ENCODE results near the gene EMC7. TPM values are rescaled to one million over a fixed set of nuclear protein-coding genes. Genes with fewer than 3 reads are reported as not detected.

Gene EMC7
- total and polyA plus RNA-seq, 2 of the 13 experiments (the other 11 are each of a cell fraction or from before 2014, with no cell fraction given), result 46.8 to 113 TPM

- no peak; the same call in 1 of the 2 replicates for TF ChIP-seq ZNF609 (CRISPR knock-in tag; IDR thresholded peaks at IDR 0.05; ENCODE audit: borderline replicate concordance)
- no peak for TF ChIP-seq ZNF75D (CRISPR knock-in tag; IDR thresholded peaks at IDR 0.05; ENCODE audit: borderline replicate concordance)
- TF ChIP-seq NRL (CRISPR knock-in tag; IDR thresholded peaks at IDR 0.05; ENCODE audit: borderline replicate concordance), result peak; percentile 77; the same call in 1 of the 2 replicates
- no peak for TF ChIP-seq MBNL3 (CRISPR knock-in tag; conservative IDR thresholded peaks at IDR 0.05)
- TF ChIP-seq KLF6 (CRISPR knock-in tag; IDR thresholded peaks at IDR 0.05), result no peak; the same call in 1 of the 2 replicates
- no peak for TF ChIP-seq CAMTA2 (CRISPR knock-in tag; IDR thresholded peaks at IDR 0.05; ENCODE audit: borderline replicate concordance)
- no peak for TF ChIP-seq MXD4 (CRISPR knock-in tag; IDR thresholded peaks at IDR 0.05)
- peak; percentile 36; the same call in 1 of the 2 replicates for TF ChIP-seq ZNF777 (CRISPR knock-in tag; IDR thresholded peaks at IDR 0.05)
- no peak for TF ChIP-seq ZNF749 (CRISPR knock-in tag; IDR thresholded peaks at IDR 0.05; ENCODE audit: borderline replicate concordance)
- peak; percentile 54 to 64; a peak in 3 of 4 replicates for TF ChIP-seq HMGXB4 (CRISPR knock-in tag; IDR thresholded peaks at IDR 0.05; ENCODE audit: borderline replicate concordance in 1 of 2, low read depth in 1 of 2)
- TF ChIP-seq ZNF264 (CRISPR knock-in tag; IDR thresholded peaks at IDR 0.05), result no peak
- TF ChIP-seq IKZF1 (IDR thresholded peaks at IDR 0.05), result no peak
- no peak for TF ChIP-seq ZNF644 (CRISPR knock-in tag; IDR thresholded peaks at IDR 0.05; ENCODE audit: low read depth)
- TF ChIP-seq CREB1 (IDR thresholded peaks at IDR 0.05), result no peak
- no peak for TF ChIP-seq CREB1 (CRISPR knock-in tag; IDR thresholded peaks at IDR 0.05)
- TF ChIP-seq USF2 (IDR thresholded peaks at IDR 0.05; ENCODE audit: low read depth, low read length), result no peak
- no peak for TF ChIP-seq USF2 (CRISPR knock-in tag; IDR thresholded peaks at IDR 0.05; ENCODE audit: borderline replicate concordance)
- no peak for TF ChIP-seq ZBTB1 (CRISPR knock-in tag; IDR thresholded peaks at IDR 0.05; ENCODE audit: borderline replicate concordance)
- TF ChIP-seq HOXA7 (CRISPR knock-in tag; IDR thresholded peaks at IDR 0.05), result no peak
- peak; percentile 78 for TF ChIP-seq SALL1 (CRISPR knock-in tag; IDR thresholded peaks at IDR 0.05)
Observed at GRCh38 chr15:34038023-34038870, 63.4 kb downstream of the EMC7 start (continued).

Data from HepG2 (cell line).